T-helper 1 cell treated with Interleukin-12 subunit alpha and Interleukin-12 subunit beta and Interleukin-4 antibody, amounts not matched to agents 30 ng/mL and 1 ng/mL, for 36 hours (primary cell): ENCODE results near the gene MIX23. TPM values are rescaled to one million over a fixed set of nuclear protein-coding genes. Genes with fewer than 3 reads are reported as not detected.

Experiments
- intact Hi-C: fragments of 100-400 bp; cut with micrococcal nuclease; formaldehyde crosslinking; loops from one replicate; pipeline ENCODE4 v1.15.1; 2024
- total RNA-seq: library from RNA; stranded (reverse); gene quantifications from 2 replicates; pipeline ENCODE4 v1.2.3, GENCODE V29; 2022

Gene MIX23
- total RNA-seq, result 45.9 and 48.1 TPM in 2 replicates

DNA sequence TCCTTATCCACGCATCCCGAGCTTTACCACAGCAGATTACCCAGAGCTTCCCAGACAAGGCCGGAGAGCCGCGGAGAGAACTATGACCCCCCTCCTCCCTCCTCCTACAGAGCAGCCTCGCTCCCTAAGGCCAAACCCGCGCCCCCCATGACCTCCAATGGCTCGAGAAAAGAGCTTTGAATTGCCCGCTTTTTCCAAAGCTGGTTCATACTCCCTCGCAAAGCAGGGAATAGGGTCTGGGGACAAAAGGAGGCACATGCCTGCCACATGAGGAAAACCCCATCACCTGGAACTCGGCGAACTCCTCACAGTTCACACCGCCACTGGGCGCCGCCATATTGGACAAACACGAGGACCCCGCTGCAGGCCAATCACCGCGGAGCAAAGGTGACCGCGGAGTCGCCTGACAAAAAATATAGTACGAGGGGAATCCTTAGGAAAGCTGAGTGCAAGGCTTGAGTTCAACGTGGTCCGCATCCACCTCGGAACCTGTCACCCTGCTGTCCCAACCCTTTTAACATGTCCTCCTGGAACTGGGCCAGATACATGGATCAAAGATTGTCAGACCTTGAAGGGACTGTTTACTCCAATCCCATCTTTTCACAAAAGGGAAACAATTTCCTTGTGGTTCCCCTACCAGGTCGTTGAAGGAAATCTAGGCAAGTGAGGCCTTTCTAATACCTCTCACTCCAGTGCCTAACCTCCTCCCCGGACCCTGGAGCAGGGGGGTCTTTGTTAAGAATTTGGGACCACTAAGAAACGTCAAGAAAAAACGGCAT lies at the start of gene MIX23:
Gene MIX23 (minus strand): TSS at position 344 of the 779 bp plus-strand sequence. CDS start 7 bp downstream, at position 337.
- intact Hi-C loops, result loop anchor here (1.0 to 5.0 kb wide), 4 partner anchors 18 to 1202 kb away; partner anchors contain the start of gene HACD2

DNA sequence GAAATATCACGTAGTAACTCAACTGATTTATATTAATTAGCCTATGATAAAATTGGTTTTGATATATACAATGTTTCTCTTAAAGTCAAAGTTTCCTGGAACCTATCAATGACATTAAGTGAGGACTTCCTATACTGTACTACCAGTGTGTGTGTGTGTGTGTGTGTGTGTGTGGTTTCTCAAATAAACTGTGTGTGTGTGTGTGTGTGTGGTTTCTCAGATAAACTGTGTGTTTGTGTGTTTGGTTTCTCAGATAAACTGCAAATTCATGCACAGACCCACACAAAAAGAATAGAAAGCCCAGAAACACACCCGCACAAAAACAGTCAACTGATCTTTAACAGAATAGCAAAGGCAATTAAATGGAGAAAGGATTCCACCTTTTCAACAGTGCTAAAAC lies 47.3 kb upstream of the MIX23 start:
- intact Hi-C loops, result no loop called here

- intact Hi-C loops, result no loop called here
Measured at GRCh38 chr3:122427857-122428471, 44.9 kb upstream of the MIX23 start.

GRCh38 chr3:122421836-122422235 lies 38.8 kb upstream of the MIX23 start:
- intact Hi-C loops, result no loop called here

DNA sequence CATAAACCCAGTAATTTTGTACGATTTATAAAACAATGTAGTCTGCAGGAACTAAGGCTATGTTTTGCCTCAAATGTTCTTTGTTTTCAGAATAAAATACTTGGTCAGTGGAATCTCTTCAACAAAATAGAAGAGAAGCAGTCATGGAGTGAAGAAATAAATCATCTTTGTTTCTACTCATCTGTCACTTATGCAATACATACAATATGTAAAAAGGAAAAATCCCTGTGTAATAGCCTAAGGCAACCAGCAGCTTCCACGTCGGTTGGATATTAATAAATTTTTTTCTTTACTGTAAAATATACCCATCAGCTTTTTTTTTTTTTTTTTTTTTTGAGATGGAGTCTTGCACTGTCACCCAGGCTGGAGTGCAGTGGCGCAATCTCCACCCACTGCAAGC lies 38.1 kb upstream of the MIX23 start:
- intact Hi-C loops, result no loop called here

DNA sequence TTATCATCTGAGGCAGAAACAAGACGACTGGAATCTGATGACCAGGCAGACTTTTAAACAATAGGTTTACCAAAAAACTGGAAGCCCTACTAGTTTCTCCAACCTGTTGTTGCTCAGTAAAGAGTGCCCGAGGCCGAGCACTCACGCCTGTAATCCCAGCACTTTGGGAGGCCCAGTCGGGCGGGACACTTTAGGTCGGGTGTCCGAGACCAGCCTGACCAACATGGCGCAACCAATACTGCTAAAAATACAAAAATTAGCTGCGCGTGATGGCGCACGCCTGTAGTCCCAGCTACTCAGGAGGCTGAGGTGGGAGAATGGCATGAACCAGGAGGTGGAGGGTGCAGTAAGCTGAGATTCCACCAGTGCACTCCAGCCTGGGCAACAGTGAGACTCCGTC lies 33.9 kb upstream of the MIX23 start:
- intact Hi-C loops, result loop anchor here (1.0 to 10.0 kb wide), 14 partner anchors 24 to 1168 kb away; partner anchors contain the start of genes DTX3L, EAF2, FAM162A and GOLGB1

DNA sequence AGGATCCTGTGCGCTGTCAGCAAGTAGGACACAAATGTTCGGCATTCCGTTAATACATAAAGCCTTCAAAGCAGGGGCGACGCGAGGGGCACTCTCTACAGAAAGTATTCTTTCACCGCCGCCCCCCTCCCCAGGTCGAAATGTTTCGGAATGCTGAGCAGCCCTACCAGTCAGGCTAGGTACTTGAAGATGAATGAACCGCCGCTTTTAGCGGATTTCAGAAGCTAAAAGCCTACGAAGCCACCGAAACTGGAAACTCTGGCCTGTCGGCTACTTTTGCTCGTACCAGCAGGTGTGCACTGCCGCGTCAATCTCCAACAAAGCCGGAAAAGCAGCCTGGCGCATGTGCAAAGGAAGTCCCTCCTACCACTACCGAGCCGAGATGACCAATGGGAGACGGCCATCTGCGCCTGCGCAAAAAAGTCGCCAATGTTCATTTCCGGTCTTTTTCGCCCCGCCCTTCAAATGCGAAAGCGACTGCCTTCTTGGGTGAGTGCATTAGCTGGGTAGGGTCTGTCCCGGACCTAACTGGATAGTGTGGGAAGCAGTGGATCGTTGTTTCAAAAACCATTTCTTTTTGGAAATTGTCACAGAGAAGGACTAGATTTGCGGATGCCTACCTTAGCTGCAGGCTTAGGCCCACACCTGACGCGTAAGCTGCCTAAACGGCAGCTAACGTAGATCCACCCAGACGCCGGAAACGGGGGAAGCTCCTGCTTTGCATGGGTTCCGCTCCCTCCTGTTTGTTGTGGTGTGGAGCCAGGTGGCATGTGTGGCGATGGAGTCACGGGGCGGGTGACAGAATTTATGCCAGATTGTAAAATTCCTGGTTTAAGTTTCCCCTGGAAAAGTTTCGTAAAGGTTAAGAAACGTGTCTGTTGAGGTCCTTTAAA lies 33.0 kb upstream of the MIX23 start, which contains the start of gene WDR5B:
Gene WDR5B (minus strand): TSS at position 301 of the 893 bp plus-strand sequence. CDS start 534 bp downstream, outside the sequence.
- intact Hi-C loops, result loop anchor here (1.0 to 10.0 kb wide), 16 partner anchors 23 to 1169 kb away; partner anchors contain the start of genes DTX3L, EAF2, FAM162A and GOLGB1

DNA sequence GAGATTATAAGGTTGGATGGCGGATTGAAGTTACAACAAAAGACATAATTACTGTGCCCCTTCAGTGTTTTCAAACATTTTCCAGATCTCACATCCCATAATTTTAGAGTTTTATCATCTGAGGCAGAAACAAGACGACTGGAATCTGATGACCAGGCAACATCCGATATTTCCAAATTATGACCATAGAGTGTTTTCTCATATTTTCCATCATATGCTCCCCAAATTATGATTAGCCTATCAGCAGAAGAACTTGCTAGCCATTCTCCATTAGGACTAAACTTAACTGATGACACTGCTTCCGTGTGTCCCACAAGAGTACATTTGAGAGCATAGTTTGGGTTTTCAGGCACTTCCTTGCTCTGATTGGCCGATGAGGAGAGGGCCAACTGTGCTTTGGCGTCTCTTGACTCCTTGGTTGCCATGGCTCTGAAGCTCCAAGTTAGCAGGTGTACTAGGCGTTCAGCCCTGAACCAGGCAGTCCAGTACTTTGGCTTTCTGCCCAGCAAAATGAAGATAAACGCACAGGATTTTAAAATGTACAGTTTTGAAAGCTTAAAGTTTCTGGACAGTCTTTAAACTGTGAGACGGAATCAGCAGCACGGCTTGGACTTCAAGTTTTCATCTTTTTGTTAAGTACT lies 32.2 kb upstream of the MIX23 start:
- intact Hi-C loops, result loop anchor here (1.0 to 10.0 kb wide), 3 partner anchors 169 to 1170 kb away; partner anchors contain the start of gene HACD2

GRCh38 chr3:122414391-122414790 lies 31.4 kb upstream of the MIX23 start:
- intact Hi-C loops, result loop anchor here (10.0 kb wide), 1 partner anchor 1170 kb away; the partner anchor contains the start of gene HACD2

- intact Hi-C loops, result loop anchor here (10.0 kb wide), 1 partner anchor 1174 kb away; the partner anchor contains the start of gene HACD2
Measured at GRCh38 chr3:122410639-122411038, 27.6 kb upstream of the MIX23 start.

GRCh38 chr3:122410111-122410510 lies 27.1 kb upstream of the MIX23 start:
- intact Hi-C loops, result loop anchor here (10.0 kb wide), 1 partner anchor 1175 kb away; the partner anchor contains the start of gene HACD2

- intact Hi-C loops, result no loop called here
Measured at GRCh38 chr3:122409446-122409845, 26.4 kb upstream of the MIX23 start.

DNA sequence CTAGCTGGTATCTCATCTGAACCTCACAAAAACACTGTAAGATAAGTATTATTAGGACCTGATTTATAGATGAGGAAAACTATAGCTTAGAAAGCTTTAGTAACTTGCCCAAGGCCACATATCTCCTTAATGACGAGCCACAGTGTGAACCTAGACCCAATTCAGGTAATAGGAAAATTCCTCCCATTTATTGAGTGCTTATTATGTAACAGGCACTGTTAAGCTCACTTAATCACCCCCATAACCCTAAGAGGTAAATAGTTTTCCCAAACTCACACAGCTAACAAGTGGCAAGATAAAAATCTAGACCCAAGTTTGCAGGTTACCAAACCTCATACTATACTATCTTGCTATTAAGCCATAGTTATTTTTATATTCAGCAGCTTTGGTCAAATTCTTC lies 24.9 kb upstream of the MIX23 start:
- intact Hi-C loops, result no loop called here

- intact Hi-C loops, result no loop called here
Measured at GRCh38 chr3:122406198-122406597, 23.2 kb upstream of the MIX23 start.

DNA sequence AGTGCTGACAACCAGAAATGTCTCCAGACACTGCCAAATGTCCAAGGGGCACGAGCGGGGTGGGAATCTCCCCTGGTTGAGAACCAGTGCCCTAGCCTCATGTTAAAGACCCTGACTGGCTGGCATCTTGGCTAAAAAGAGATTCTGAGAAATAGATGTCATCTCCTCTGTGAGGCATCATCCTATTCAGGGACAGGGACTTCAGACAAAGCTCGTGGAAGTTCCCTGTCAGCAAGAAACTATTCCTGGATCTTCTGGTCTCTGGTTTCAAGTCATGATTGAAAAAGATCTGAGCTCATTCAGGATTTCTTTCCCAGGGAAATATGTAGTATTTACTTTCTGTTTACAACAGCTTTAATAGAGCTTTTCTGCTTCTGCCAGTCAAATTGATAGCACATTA lies 22.0 kb upstream of the MIX23 start:
- intact Hi-C loops, result no loop called here

- intact Hi-C loops, result no loop called here
Measured at GRCh38 chr3:122403489-122403888, 20.5 kb upstream of the MIX23 start.

DNA sequence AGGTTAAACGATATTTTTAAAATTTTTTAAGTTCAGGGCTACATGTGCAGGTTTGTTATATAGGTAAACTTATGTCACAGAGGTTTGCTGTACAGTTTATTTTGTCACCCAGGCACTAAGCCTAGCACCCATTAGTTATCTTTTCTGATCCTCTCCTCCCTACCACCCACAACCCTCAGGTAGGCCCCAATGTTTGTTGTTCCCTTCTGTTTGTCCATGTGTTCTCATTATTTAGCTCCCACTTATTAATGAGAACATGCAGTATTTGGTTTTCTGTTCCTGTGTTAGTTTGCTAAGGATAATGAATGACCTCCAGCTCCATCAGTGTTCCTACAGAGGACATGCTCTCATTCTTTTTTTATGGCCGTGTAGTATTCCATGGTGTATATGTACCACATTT lies 15.9 kb upstream of the MIX23 start:
- intact Hi-C loops, result no loop called here

- intact Hi-C loops, result no loop called here
Measured at GRCh38 chr3:122397201-122397600, 14.2 kb upstream of the MIX23 start.

GRCh38 chr3:122396511-122396910 lies 13.5 kb upstream of the MIX23 start:
- intact Hi-C loops, result no loop called here

DNA sequence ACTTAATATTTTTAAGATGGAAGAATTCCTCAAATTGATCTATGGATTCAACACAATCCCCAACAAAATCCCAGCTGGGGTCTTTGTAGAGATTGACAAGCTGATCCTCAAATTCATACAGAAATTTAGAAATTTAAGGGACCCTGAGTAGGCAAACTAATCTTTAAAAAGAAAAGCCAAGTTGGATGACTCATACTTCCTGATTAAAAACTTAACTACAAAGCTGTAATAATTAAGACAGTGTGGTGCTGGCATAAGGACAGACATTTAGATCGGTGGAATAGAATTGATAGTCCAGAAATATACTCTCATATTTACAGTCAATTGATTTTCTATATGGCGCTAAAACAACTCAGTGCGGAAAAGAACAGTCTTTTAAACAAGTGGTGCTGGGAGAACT lies 12.6 kb upstream of the MIX23 start:
- intact Hi-C loops, result no loop called here

DNA sequence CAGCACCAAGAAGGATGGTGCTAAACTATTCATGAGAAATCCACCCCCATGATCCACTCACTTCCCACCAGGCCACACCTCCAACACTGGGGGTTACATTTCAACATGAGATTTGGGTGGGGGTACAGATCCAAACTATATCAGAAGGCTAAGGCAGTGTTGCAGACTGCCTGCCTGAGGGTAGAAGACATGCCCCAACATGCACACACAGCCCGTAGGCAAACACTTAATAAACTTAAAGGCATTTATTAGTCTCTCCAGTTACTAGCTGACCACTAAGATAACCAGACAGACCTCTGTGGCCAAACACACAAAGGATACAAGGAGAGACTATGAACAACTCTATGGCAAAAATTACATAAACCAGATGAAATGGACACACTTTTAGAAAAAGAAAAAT lies 11.1 kb upstream of the MIX23 start:
- intact Hi-C loops, result no loop called here
